HG03135 (cell line): Measurements from ENCODE around the gene SLC4A7.
A peak's percentile ranks its signal among the peaks of the same experiment; 100 is the strongest.
"Not testable (repeated sequence)": the region's sequence is repeated elsewhere in the genome, so short reads cannot be mapped to it uniquely, and the experiment has no call there.

Experiments used
- ATAC-seq: cut with Tn5 transposase; IDR thresholded peaks from one replicate; pipeline ENCODE4 v1.9.1; 2021; ENCODE audit warnings: mild to moderate bottlenecking, moderate library complexity; ENCODE audit not compliant: unreplicated experiment

SLC4A7 gene

GRCh38 chr3:27484015-27484844 is at the start of gene SLC4A7:
Gene SLC4A7 (minus strand): TSS chr3:27484384. CDS start chr3:27484126, 258 bp downstream.
- peak; percentile 90 for ATAC-seq

GRCh38 chr3:27533261-27533607 is 49.0 kb upstream of the SLC4A7 start:
- ATAC-seq: no peak

DNA sequence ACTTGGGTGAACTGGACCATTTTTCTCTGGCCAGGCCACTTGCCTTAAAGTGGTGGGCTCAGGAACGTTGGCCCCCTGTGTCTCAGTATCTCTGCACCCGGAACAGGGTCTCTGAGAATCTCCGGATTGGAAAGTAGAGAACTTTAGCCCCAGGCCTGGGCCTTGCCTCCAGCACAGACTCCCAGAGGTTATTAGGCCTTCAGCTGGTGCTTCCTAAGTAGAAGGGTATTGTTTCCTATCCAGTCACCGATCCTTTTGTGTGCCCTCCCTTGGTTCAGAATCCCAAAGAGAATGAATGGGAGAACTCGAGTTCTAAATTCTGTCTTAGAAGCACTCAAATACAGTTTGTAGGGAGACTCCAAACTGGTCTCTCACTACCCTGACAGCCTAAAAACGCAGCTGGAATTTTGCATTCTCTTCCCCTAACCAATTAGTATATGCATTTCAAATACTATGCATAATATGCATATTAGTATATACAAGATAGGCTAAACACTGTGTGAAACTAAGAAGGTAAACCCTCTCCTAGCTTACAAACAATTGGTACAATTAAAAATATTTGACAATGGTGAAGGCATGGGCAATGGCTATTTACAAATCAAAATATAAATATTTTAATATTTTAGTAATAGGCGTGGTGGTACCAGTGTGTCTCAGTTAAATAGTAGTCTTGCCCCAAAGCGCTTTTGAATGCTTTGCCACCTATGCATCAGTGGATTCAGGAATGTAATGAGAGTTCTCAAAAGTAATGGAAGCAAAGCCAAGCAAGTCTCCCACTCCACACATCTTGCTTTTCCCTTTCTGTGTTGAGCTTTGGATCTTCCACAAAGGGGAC is 48.5 kb upstream of the SLC4A7 start:
- no peak for ATAC-seq

GRCh38 chr3:27531193-27531751 is 47.1 kb upstream of the SLC4A7 start:
- ATAC-seq: not testable (repeated sequence)

DNA sequence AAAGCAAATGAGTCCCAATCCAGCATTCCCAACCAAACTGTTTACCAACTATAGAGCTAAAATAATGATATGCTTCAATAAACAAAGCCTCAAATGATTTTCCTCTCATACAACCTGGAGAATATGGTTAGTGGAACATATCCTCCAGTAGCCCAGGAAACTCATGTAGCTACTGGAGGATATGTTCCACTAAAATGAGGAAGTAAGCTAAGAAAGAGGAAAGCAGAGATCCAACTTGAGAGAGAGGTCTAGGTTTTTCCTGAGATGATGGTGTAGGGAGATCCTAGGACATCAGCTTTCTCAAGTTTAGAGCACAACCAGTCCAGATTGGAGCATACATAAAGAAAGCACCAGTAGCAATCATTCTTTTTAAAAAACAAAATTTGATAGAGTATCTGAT is 44.6 kb upstream of the SLC4A7 start:
- no peak for ATAC-seq

DNA sequence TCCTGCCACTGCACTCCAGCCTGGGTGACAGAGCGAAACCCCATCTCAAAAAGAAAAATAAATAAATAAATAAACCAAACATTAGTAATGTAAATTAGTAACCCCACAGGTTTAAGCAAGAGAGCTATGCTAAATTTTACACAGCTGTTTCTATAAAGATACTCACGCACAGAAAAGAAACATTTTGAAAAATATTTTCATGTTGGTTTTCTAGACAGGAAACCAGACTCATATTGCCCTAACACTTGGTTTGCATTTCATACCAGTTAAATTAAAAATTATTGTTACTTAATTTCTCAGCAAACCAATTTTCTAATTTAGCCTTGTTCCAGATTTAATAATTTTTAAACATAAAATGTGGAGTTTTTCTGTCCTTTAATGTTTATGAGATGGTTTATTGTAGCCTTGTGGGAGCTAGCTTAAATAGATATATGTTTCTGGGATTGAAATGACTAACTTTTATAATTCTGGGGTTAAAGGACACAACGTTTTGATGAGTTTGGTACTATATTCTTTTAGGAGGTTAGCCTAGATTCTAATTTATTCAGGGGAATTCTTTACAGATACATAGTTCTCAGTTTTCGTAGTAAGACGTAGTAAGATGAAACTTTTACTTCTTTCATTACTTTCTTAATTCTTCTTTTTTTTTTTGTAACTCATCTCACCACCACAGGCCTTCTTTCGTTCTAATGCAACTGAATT is 42.6 kb upstream of the SLC4A7 start:
- no peak for ATAC-seq

DNA sequence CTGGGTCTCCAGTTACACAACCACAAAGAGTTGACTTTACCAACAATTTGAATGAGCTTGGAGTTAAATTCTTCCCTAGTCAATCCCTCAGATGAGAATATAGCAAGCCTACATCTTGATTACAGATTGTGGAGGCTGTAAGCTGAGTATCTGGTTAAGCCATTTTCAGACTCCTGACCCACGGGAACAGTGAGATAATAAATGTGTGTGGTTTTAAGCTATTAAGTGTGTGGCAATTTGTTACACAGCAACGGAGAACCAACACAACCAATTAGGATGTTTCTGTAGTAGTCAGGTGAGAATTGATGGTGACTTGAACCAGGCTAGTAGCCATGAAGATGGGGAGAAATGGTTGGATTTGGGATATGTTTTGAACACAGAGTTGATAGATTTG is 37.7 kb upstream of the SLC4A7 start:
- no peak for ATAC-seq

DNA sequence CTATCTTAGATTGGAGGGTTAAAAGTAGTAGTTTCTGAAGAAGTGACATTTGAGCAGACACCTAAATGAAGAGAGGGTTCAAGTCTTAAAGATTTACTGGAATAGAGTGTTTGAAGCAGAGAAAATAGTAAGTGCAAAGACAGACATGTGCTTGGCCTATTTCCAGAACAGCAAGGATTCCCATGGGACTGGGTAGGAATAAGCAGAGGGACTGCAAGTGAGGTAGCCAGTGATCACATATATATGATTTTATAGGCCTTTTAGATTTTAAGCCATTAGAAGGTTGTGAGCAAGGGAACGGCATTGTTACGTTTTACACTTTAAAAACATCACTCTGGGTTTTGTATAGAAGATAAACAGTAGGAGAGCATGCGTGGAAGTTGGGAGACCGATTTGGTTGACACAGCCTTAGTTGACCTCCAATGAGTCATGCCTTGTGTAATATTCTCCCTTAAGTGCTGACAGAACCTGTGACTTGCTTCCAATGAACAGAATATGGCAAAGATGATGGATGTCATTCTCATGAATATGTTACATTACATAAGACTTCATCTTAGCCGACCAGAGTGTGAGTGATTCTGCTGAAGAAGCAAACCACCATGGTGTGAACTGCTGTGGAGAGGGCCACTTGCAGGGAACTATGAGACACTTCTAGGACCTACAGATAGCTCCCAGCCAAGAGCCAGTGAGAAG is 37.1 kb upstream of the SLC4A7 start:
- ATAC-seq: no peak

DNA sequence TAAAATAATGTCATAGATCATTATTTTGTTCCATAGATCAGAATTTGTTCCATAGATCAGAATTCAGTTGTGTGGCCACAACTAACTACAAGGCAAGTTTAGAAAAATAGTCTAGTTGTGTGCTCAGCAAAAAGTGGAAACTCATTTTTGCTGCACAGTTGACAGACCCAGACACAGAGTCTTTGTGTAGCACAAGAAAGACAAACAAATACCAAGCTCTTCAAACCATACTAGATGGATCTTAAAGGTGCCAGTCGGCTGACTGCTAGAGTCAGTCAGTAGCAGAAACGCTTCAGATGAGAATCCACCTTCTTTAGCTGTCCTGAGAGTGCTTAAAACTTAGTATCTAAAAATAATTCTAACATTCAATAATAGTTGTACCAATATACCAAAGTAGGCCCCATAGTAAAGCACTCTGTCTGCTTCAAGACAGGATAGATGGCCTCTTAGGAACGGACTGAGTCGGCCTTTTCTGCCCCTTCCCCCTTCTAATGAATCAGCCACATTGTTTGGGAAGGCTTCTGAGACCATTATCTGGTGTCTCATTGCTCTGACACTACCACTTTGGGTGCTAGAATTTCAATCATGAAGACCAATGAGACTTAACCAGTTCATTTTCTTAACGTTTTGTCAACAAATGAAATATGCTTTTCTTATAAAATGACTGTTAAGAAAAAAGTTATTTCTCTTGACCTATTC is 27.7 kb upstream of the SLC4A7 start:
- no peak for ATAC-seq

DNA sequence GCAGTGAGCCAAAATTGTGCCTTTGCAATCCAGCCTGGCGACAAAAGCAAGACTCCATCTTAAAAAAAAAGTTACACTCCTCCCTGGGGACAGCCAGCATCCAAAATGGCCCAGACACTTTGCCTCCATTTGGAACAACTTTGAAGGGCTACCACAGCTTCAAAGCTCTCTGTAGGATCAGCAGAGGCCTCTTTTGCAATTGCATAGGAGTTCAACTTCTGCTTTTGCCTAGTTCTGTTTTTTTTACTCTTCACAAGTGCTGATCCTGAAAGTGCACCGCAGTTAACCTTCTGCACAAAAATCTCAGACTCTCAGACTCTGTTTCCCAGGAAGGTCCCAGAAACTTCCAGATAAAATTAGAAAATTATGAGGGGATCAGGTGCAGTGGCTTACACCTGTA is 25.2 kb upstream of the SLC4A7 start:
- ATAC-seq: no peak

- ATAC-seq: no peak
These were observed 24.2 kb upstream of the SLC4A7 start for GRCh38 chr3:27508424-27508823.

- no peak for ATAC-seq
These were observed 23.5 kb upstream of the SLC4A7 start for GRCh38 chr3:27507515-27508266.

- no peak for ATAC-seq
These were observed 22.9 kb upstream of the SLC4A7 start for GRCh38 chr3:27507111-27507510.

DNA sequence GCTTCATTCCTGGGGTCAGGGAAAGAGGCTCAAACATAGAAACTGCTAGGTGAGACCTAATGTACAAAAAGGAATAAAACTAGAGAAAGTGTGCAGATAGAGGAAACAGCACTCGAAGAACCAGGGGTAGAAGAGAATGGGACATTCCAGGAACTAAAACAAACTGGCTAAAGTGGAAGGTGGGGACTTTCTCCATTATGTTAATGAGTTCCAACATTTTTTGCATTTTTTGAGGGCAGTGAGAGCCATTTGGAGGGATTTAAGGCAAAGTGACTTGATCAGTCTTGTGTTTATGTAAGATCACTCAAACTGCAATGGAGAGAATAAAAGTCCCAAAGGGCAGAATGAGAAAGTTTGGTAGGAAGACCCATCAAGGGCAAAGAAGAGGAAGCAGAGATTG is 20.6 kb upstream of the SLC4A7 start:
- ATAC-seq: no peak

DNA sequence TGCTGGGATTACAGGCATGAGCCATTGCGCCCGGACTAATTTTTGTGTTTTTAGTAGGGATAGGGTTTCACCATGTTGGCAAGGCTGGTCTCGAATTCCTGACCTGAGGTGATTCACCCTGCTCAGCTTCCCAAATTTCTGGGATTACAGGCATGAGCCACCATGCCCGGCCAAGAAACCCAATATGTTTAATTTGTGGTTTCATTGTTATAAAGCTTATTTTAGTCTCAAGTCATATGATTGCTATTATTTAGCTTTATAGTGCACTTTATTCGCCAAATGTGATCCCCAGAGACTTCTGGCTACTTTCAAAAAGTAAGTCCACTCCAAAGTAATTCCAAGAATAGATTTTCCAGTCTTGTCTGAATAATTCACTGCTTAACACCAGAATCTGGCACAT is 19.3 kb upstream of the SLC4A7 start:
- ATAC-seq: no peak

GRCh38 chr3:27501759-27502158 is 17.6 kb upstream of the SLC4A7 start:
- ATAC-seq: no peak

DNA sequence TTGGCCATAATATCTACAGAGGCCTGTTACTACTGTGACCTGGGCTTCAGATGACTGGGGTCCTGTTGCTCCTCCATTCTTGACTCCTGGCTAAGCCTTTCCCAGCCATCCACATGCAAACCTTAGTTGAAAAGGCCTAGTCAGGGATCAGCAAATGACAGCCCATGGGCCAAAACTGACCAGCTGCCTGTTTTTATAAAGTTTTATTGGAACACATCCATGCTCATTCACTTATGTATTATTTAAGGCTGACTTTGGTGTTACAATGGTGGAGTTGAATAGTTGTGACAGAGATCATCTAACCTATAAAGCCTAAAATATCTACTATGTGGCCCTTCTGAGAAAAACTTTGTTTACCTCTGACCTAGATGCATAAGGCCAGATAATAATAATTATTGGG is 16.8 kb upstream of the SLC4A7 start:
- ATAC-seq: no peak

- ATAC-seq: no peak
These were observed 15.9 kb upstream of the SLC4A7 start for GRCh38 chr3:27500035-27500434.

DNA sequence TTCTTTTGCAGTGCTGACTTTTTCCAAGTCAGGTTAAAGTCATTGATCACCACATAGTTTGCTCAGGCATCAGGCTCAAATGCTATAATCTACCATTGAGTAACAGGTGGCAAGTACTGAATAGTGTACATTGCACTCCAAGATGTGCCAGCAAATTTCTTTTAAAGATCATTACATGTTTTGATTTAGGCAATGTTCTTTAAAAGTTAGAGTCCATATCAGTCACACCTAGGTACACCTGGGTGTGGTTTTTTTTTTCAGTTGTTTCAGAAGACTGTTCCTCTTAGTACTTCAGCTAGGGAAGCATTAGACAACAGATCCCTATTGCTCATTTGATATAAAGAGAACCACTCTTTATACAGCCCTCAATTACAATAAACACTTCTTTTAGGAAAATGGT is 10.6 kb upstream of the SLC4A7 start:
- no peak for ATAC-seq
